Colonic mucosa (tissue), 4 donors: ENCODE measurements around the gene SIGLEC12. TPM values are rescaled to one million over a fixed set of nuclear protein-coding genes. Genes with fewer than 3 reads are reported as not detected.

ENCODE experiments used
- DNase-seq: peaks from one replicate; pipeline ENCODE4 v3.0.0-alpha.2; 2020
- H3K27ac ChIP-seq: fragments of 200-600 bp; one replicate; pipeline ENCODE4 v1.8.0; 2021
- H3K27me3 ChIP-seq: fragments of 200-600 bp; one replicate; pipeline ENCODE4 v1.8.0; 2021
- H3K36me3 ChIP-seq: fragments of 200-600 bp; one replicate; pipeline ENCODE4 v1.8.0; 2021
- H3K4me1 ChIP-seq: fragments of 200-600 bp; one replicate; pipeline ENCODE4 v1.8.0; 2021; ENCODE audit warnings: mild to moderate bottlenecking
- H3K4me3 ChIP-seq: fragments of 200-600 bp; one replicate; pipeline ENCODE4 v1.8.0; 2021
- H3K9ac ChIP-seq, 2 donors: one replicate each; pipeline ENCODE4 v1.7.0; 2013; ENCODE audit warnings: control low read depth in 2 of 2, low read depth in 2 of 2, low read length in 2 of 2
- H3K9me3 ChIP-seq: fragments of 200-600 bp; one replicate; pipeline ENCODE4 v1.8.0; 2021
- intact Hi-C: fragments of 100-400 bp; cut with DNase I; formaldehyde crosslinking; loops from one replicate; pipeline ENCODE4 v1.14.1; 2022
- total RNA-seq, 2 donors: library from RNA; stranded (reverse); fragmentation: NEBNext Ultra II Directional in 1 of 2; extraction: Animal tissue kit (Norgen Biotek cat#: 25700) in 1 of 2; gene quantifications; one replicate each; pipeline ENCODE4 v1.2.1, GENCODE V29; 2021
- TF ChIP-seq, protein P1 (sequence below): fragments of 200-600 bp; IDR thresholded peaks from one replicate; pipeline ENCODE4 v1.8.0; 2022; ENCODE audit warnings: antibody characterized with exemption, mild to moderate bottlenecking
- donor health status: healthy.
- donor health status: DM: no; HTN: no; CAD: no.
- donor health status: DM: no; HTN: no; CAD: no.

Gene SIGLEC12
- total RNA-seq, 2 donors from 2014 or later = 0.15 to 0.35 TPM

DNA sequence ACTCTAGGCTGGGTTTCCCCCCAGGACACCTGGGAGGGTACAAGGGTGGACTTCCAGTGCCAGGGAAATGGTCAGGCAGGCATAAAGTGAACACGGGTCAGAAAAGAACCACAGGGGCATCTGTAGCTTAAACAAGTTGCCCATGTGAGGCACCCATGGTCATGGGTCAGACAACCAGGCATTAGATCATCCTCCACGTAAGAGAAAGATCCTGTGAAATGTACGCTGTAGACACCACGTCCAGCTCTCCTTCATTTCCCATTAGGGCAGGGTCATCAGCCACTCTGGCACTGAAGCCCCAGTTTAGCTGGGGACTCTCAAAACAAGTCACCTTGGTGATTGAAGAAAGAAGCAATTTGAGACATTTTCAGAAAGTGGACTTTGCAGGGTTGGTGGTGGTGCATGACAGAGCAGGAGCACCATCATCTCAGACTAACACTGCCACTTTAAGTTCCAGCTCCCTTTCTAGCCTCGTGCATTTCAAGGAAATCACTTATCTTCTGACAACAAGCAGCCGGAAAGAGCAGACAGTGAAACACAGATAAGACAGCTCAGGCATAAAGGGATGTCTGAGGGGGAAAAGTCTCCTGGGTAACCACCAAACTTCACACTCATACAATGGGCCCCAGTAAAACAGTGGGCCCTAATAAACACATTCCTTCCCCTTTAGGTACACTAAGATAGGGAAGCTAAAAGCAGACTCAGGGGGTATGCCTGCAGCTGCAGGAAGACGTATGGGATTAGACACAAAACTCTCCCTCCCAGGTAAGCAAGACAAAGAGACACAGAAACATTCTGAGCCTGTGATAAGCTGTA lies 46.0 kb upstream of the SIGLEC12 start:
- Histone ChIP-seq H3K9ac (no peak overlapping the region), H3K27ac (no peak overlapping the region), H3K9me3 (no peaks in the 10 kb centered on the region), H3K27me3 (no peaks in the 10 kb centered on the region), H3K4me1 (no peaks in the 10 kb centered on the region), H3K4me3 (no peak overlapping the region), H3K36me3 (no peaks in the 10 kb centered on the region)
- intact Hi-C loops = no loop called here
- DNase-seq = no peak
- TF ChIP-seq, protein P1, sequence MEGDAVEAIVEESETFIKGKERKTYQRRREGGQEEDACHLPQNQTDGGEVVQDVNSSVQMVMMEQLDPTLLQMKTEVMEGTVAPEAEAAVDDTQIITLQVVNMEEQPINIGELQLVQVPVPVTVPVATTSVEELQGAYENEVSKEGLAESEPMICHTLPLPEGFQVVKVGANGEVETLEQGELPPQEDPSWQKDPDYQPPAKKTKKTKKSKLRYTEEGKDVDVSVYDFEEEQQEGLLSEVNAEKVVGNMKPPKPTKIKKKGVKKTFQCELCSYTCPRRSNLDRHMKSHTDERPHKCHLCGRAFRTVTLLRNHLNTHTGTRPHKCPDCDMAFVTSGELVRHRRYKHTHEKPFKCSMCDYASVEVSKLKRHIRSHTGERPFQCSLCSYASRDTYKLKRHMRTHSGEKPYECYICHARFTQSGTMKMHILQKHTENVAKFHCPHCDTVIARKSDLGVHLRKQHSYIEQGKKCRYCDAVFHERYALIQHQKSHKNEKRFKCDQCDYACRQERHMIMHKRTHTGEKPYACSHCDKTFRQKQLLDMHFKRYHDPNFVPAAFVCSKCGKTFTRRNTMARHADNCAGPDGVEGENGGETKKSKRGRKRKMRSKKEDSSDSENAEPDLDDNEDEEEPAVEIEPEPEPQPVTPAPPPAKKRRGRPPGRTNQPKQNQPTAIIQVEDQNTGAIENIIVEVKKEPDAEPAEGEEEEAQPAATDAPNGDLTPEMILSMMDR = no peak

- Histone ChIP-seq H3K4me1 (no peaks in the 10 kb centered on the region), H3K9me3 (no peaks in the 10 kb centered on the region), H3K27me3 (no peaks in the 10 kb centered on the region), H3K27ac (no peak overlapping the region), H3K4me3 (no peak overlapping the region), H3K36me3 (no peaks in the 10 kb centered on the region), H3K9ac (no peak overlapping the region)
- no peak for DNase-seq
- intact Hi-C loops = no loop called here
- TF ChIP-seq, protein P1 = no peak
Measured at GRCh38 chr19:51546650-51547396, 45.2 kb upstream of the SIGLEC12 start.

GRCh38 chr19:51546107-51546649 lies 44.6 kb upstream of the SIGLEC12 start:
- no peak overlapping the region for H3K9ac ChIP-seq
- intact Hi-C loops = no loop called here
- no peak for DNase-seq
- H3K27ac ChIP-seq = no peak overlapping the region
- no peak overlapping the region for H3K4me3 ChIP-seq
- H3K36me3 ChIP-seq = no peaks in the 10 kb centered on the region
- H3K4me1 ChIP-seq = no peaks in the 10 kb centered on the region
- TF ChIP-seq, protein P1 = no peak
- no peaks in the 10 kb centered on the region for H3K9me3 ChIP-seq
- H3K27me3 ChIP-seq = no peaks in the 10 kb centered on the region

- TF ChIP-seq, protein P1 = no peak
- H3K9ac ChIP-seq = no peak overlapping the region
- no peaks in the 10 kb centered on the region for H3K36me3 ChIP-seq
- H3K9me3 ChIP-seq = no peaks in the 10 kb centered on the region
- no peaks in the 10 kb centered on the region for H3K27me3 ChIP-seq
- DNase-seq = no peak
- no peak overlapping the region for H3K27ac ChIP-seq
- H3K4me1 ChIP-seq = no peaks in the 10 kb centered on the region
- intact Hi-C loops = no loop called here
- no peak overlapping the region for H3K4me3 ChIP-seq
Measured at GRCh38 chr19:51544038-51544437, 42.4 kb upstream of the SIGLEC12 start.

GRCh38 chr19:51542699-51543098 lies 41.1 kb upstream of the SIGLEC12 start:
- Histone ChIP-seq H3K36me3 (no peaks in the 10 kb centered on the region), H3K27ac (no peak overlapping the region), H3K4me3 (no peak overlapping the region), H3K9me3 (no peaks in the 10 kb centered on the region), H3K4me1 (no peaks in the 10 kb centered on the region), H3K9ac (no peak overlapping the region), H3K27me3 (no peaks in the 10 kb centered on the region)
- intact Hi-C loops = no loop called here
- TF ChIP-seq, protein P1 = no peak
- no peak for DNase-seq
